Epithelial cell of prostate (primary cell): ENCODE results near the gene PPIA.
"Not testable (repeated sequence)": the region's sequence is repeated elsewhere in the genome, so short reads cannot be mapped to it uniquely, and the experiment has no call there.

Source experiments
- DNase-seq: peaks from one replicate; pipeline ENCODE4 v3.0.0-alpha.2; 2011; ENCODE audit warnings: low read depth, low spot score
- H3K27ac ChIP-seq: fragments of 450-650 bp; 2 replicates; pipeline ENCODE4 v1.5.1; 2017; ENCODE audit warnings: mild to moderate bottlenecking

PPIA gene

GRCh38 chr7:44811571-44811970, 15.1 kb downstream of the PPIA start:
- no peak overlapping the region for H3K27ac ChIP-seq
- no peak for DNase-seq

GRCh38 chr7:44814919-44815318, 18.4 kb downstream of the PPIA start:
- H3K27ac ChIP-seq: no peak overlapping the region
- DNase-seq: no peak

- DNase-seq: no peak
Observed at GRCh38 chr7:44819292-44819691, 22.8 kb downstream of the PPIA start.

GRCh38 chr7:44823255-44823781, 26.8 kb downstream of the PPIA start:
- no peak overlapping the region for H3K27ac ChIP-seq
- no peak for DNase-seq

More at GRCh38 chr7:44819292-44819691, 22.8 kb downstream of the PPIA start:
- H3K27ac ChIP-seq: no peak overlapping the region

- H3K27ac ChIP-seq: no peak overlapping the region
- DNase-seq: no peak
Observed at GRCh38 chr7:44824894-44825526, 28.5 kb downstream of the PPIA start.

- no peak overlapping the region for H3K27ac ChIP-seq
- DNase-seq: no peak
Observed at GRCh38 chr7:44827567-44827966, 31.1 kb downstream of the PPIA start.

GRCh38 chr7:44838751-44839150, 42.3 kb downstream of the PPIA start:
- no peak for DNase-seq
- no peak overlapping the region for H3K27ac ChIP-seq

GRCh38 chr7:44842675-44843074, 46.2 kb downstream of the PPIA start:
- not testable (repeated sequence) for DNase-seq, H3K27ac ChIP-seq

GRCh38 chr7:44843440-44843839, 47.0 kb downstream of the PPIA start:
- H3K27ac ChIP-seq, DNase-seq: not testable (repeated sequence)

- no peak for DNase-seq
- no peak overlapping the region for H3K27ac ChIP-seq
Observed at GRCh38 chr7:44845451-44845850, 49.0 kb downstream of the PPIA start.

GRCh38 chr7:44846390-44846789, 49.9 kb downstream of the PPIA start:
- not testable (repeated sequence) for H3K27ac ChIP-seq, DNase-seq

- no peak for DNase-seq
- H3K27ac ChIP-seq: peak overlapping the region; percentile 79
Observed at GRCh38 chr7:44846816-44847508, 50.5 kb downstream of the PPIA start.

- DNase-seq: peak; percentile 34
- peak overlapping the region; percentile 79 for H3K27ac ChIP-seq
Observed at GRCh38 chr7:44847509-44847919, 51.0 kb downstream of the PPIA start.

GRCh38 chr7:44847920-44848634, 51.6 kb downstream of the PPIA start, which contains the start of gene H2AZ2:
TSS of gene H2AZ2 (minus strand) at chr7:44848087. CDS start at chr7:44847971, 116 bp downstream.
- H3K27ac ChIP-seq: peak within 1 kb of the TSS; percentile 79
- DNase-seq: peak; percentile 100

- no peak for DNase-seq
- H3K27ac ChIP-seq: peak overlapping the region; percentile 79
Observed at GRCh38 chr7:44849259-44849884, 52.9 kb downstream of the PPIA start.

GRCh38 chr7:44849885-44850544, 53.5 kb downstream of the PPIA start:
- H3K27ac ChIP-seq: no peak overlapping the region

GRCh38 chr7:44852590-44852989, 56.1 kb downstream of the PPIA start:
- DNase-seq: no peak
- no peak overlapping the region for H3K27ac ChIP-seq

More at GRCh38 chr7:44849885-44850544, 53.5 kb downstream of the PPIA start:
- DNase-seq: no peak
